ENCODE data around the gene NSD2. TPM values are rescaled to one million over a fixed set of nuclear protein-coding genes. Genes with fewer than 3 reads are reported as not detected.

The NSD2 gene
- total RNA-seq, 1 experiment from 2014 or later = 136 TPM

DNA sequence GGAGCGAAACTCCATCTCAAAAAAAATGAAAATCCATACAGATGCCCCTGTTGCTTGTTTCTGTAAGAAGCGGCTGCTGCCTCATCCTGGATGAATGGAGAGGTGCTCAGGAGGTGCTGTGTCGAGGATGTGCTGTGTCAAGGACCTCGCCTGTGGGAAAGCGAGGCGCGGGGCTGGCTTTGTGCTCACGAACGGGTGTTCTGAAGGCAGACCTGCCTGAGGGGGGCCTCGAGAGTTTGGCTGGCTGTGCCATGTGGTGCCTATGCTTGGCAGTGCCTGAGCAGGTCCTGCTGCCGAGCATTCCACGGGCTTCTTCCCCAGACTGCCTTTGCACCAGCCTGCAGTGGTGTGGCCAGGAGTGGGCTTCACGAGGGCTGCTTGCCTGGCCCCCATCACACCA, 61.5 kb downstream of the NSD2 start:
- no peak overlapping the region for H2BK5ac ChIP-seq (ENCODE audit: insufficient read length, low read length)
- Mint-ChIP-seq H3K36me3 (ENCODE audit: insufficient read depth in 1 of 3, low read depth in 3 of 3) (peaks cover 23 to 59% (median 43%) of the 10 kb centered on the region in 3 experiments), H3K27ac (no peak overlapping the region; a peak in 1 of 7 replicates), H3K4me3 (no peak overlapping the region), H3K9me3 (no peaks in the 10 kb centered on the region), H3K4me1 (no peaks in the 10 kb centered on the region), H3K27me3 (ENCODE audit: low read depth) (no peaks in the 10 kb centered on the region)
- H2BK12ac ChIP-seq (ENCODE audit: insufficient read length, low read depth, low read length) = no peak overlapping the region
- H2BK15ac ChIP-seq (ENCODE audit: low read depth, low read length) = no peak overlapping the region
- H3K4ac ChIP-seq (ENCODE audit: low read depth, low read length) = no peak overlapping the region
- no peak overlapping the region for H3K14ac ChIP-seq (ENCODE audit: insufficient read depth, low read length)
- H3K18ac ChIP-seq (ENCODE audit: insufficient read length, low read depth, low read length) = no peak overlapping the region
- H3K27ac ChIP-seq (ENCODE audit: insufficient read length, low read depth, low read length) = no peak overlapping the region
- no peak overlapping the region for H3K9ac ChIP-seq (ENCODE audit: extremely low read depth, insufficient read length, low read length)
- H3K9me3 ChIP-seq (ENCODE audit: control insufficient read depth, low read depth, low read length) = no peaks in the 10 kb centered on the region
- H3K27me3 ChIP-seq (ENCODE audit: insufficient read depth, low read length) = no peaks in the 10 kb centered on the region
- H3K56ac ChIP-seq (ENCODE audit: insufficient read length, low read depth, low read length) = no peak overlapping the region
- no peak overlapping the region for H2BK120ac ChIP-seq (ENCODE audit: low read depth, low read length, poor library complexity, severe bottlenecking)
- H4K91ac ChIP-seq (ENCODE audit: insufficient read length, low read depth, low read length) = no peak overlapping the region
- no peaks in the 10 kb centered on the region for H3K79me1 ChIP-seq (ENCODE audit: insufficient read depth, low read depth, low read length, poor library complexity, severe bottlenecking)
- H3K23me2 ChIP-seq (ENCODE audit: insufficient read length, low read depth, low read length, poor library complexity, severe bottlenecking) = no peaks in the 10 kb centered on the region
- H2AFZ ChIP-seq (ENCODE audit: low read length) = no peak overlapping the region
- no peak overlapping the region for H4K5ac ChIP-seq (ENCODE audit: insufficient read length, low read depth, low read length)
- H3K79me2 ChIP-seq (ENCODE audit: insufficient read depth, low read length) = no peaks in the 10 kb centered on the region
- H3K4me2 ChIP-seq (ENCODE audit: insufficient read depth, insufficient read length, low read length) = no peak overlapping the region
- no CpG with 5 or more reads among the region's 13 CpGs for WGBS (ENCODE audit: extremely low coverage, insufficient read length, low lambda C conversion rate)
- H3K23ac ChIP-seq (ENCODE audit: insufficient read length, low read depth, low read length) = no peak overlapping the region
- H3K4me1 ChIP-seq (ENCODE audit: insufficient read depth, low read length) = no peaks in the 10 kb centered on the region
- no peak overlapping the region for H3T11ph ChIP-seq (ENCODE audit: low read length)
- H2BK20ac ChIP-seq (ENCODE audit: low read depth, low read length, poor library complexity, severe bottlenecking) = no peak overlapping the region
- no peak overlapping the region for H4K8ac ChIP-seq (replicated peaks; ENCODE audit: insufficient read length, low read depth, low read length)
- H4K20me1 ChIP-seq (ENCODE audit: control insufficient read depth, insufficient read depth, insufficient read length) = no peaks in the 10 kb centered on the region
- TF ChIP-seq, protein P1, sequence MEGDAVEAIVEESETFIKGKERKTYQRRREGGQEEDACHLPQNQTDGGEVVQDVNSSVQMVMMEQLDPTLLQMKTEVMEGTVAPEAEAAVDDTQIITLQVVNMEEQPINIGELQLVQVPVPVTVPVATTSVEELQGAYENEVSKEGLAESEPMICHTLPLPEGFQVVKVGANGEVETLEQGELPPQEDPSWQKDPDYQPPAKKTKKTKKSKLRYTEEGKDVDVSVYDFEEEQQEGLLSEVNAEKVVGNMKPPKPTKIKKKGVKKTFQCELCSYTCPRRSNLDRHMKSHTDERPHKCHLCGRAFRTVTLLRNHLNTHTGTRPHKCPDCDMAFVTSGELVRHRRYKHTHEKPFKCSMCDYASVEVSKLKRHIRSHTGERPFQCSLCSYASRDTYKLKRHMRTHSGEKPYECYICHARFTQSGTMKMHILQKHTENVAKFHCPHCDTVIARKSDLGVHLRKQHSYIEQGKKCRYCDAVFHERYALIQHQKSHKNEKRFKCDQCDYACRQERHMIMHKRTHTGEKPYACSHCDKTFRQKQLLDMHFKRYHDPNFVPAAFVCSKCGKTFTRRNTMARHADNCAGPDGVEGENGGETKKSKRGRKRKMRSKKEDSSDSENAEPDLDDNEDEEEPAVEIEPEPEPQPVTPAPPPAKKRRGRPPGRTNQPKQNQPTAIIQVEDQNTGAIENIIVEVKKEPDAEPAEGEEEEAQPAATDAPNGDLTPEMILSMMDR (conservative IDR thresholded peaks at IDR 0.05) = no peak
- no peak overlapping the region for H2AK5ac ChIP-seq (ENCODE audit: insufficient read length, low read length)
- DNase-seq = no peak

Measured in H9 (cell line).